A549 (cell line): ENCODE results near the gene ANKRD33B. TPM values are rescaled to one million over a fixed set of nuclear protein-coding genes. Genes with fewer than 3 reads are reported as not detected.

Source experiments
- ATAC-seq, 2 experiments: fragments of 200-7000 bp in 1 of 2; fragments of >200 bp in 1 of 2; cut with Nextera tagmentation in 1 of 2; cut with Tn5 transposase in 1 of 2; 3 replicates each; pipeline versions ENCODE4 v1.8.0 to v1.9.1; 2018 to 2020; ENCODE audit warnings: mild to moderate bottlenecking in 1 of 2, moderate library complexity in 1 of 2
- CTCF ChIA-PET: fragments of 300-600 bp; sonication (Branson Sonifier 250); formaldehyde crosslinking; extraction: SDS; loops from one replicate; lab custom pipeline; 2021; ENCODE audit warnings: antibody characterized with exemption, inconsistent platforms; lab: Yijun Ruan, JAX
- POLR2A ChIA-PET: fragments of 350-600 bp; formaldehyde crosslinking; extraction: SDS; loops from one replicate; lab custom pipeline; 2021; ENCODE audit warnings: antibody characterized with exemption, inconsistent platforms; lab: Yijun Ruan, JAX
- DNase-seq, 2 experiments: peaks; one replicate each; pipeline versions ENCODE4 v3.0.0 to v3.0.0-alpha.2; 2011 to 2016; ENCODE audit warnings: low read depth in 1 of 2, low spot score in 1 of 2
- FAIRE-seq: peaks from 2 replicates; lab custom pipeline; 2011; peaks lifted over from hg19 to GRCh38; lab: Jason Lieb, UNC
- H3K27ac ChIP-seq, 2 experiments: fragments of >200 bp; sonication (Bioruptor Twin); formaldehyde crosslinking; 3 replicates each; pipeline ENCODE4 v1.5.1; 2016 to 2017
- H3K4me1 ChIP-seq: fragments of >200 bp; sonication (Bioruptor Twin); formaldehyde crosslinking; 3 replicates; pipeline ENCODE4 v1.6.1; 2016
- H3K4me2 ChIP-seq: fragments of >200 bp; sonication (Bioruptor Twin); formaldehyde crosslinking; 3 replicates; pipeline ENCODE4 v1.6.1; 2016
- H3K4me3 ChIP-seq: fragments of >200 bp; sonication (Bioruptor Twin); formaldehyde crosslinking; 3 replicates; pipeline ENCODE4 v1.5.1; 2016
- H3K9me3 ChIP-seq: fragments of >200 bp; sonication (Bioruptor Twin); formaldehyde crosslinking; 3 replicates; pipeline ENCODE4 v1.6.1; 2016
- ATOH8 ChIP-seq: fragments of 250-450 bp; sonication (Bioruptor Pico); IDR thresholded peaks from 2 replicates; pipeline ENCODE4 v1.5.0; 2020; ENCODE audit warnings: low read depth, mild to moderate bottlenecking, moderate library complexity
- BCL3 ChIP-seq: fragments of >200 bp; sonication (Bioruptor Twin); formaldehyde crosslinking; IDR thresholded peaks from 3 replicates; pipeline ENCODE4 v1.6.1; 2016
- BHLHE40 ChIP-seq: IDR thresholded peaks from 2 replicates; pipeline ENCODE4 v1.6.1; 2012; ENCODE audit warnings: low read depth, low read length, inconsistent platforms
- CHD2 ChIP-seq: fragments of 150-350 bp; IDR thresholded peaks from 2 replicates; pipeline ENCODE4 v1.6.1; 2014; ENCODE audit warnings: low read length; ENCODE audit not compliant: partially characterized antibody
- CHD4 ChIP-seq: fragments of 200-600 bp; sonication (generic); IDR thresholded peaks from 2 replicates; pipeline ENCODE4 v1.6.1; 2016; ENCODE audit warnings: antibody characterized with exemption, mild to moderate bottlenecking, borderline replicate concordance
- ELK1 ChIP-seq: fragments of 150-350 bp; IDR thresholded peaks from 2 replicates; pipeline ENCODE4 v1.6.1; 2014; ENCODE audit warnings: low read depth, mild to moderate bottlenecking, low read length
- EP300 ChIP-seq, 2 experiments: fragments of >200 bp; sonication (Bioruptor Twin); formaldehyde crosslinking; IDR thresholded peaks; 2 replicates in 1 of 2; 3 replicates in 1 of 2; pipeline ENCODE4 v1.6.1; 2016 to 2017
- ESRRA ChIP-seq: fragments of 150-350 bp; IDR thresholded peaks from 2 replicates; pipeline ENCODE4 v1.6.1; 2014; ENCODE audit warnings: mild to moderate bottlenecking, low read length, borderline replicate concordance
- FOSL2 ChIP-seq, 2 experiments: fragments of 450-650 bp in 1 of 2; fragments of >200 bp in 1 of 2; sonication (Bioruptor Twin) in 1 of 2; formaldehyde crosslinking; IDR thresholded peaks; 2 replicates each; pipeline versions ENCODE4 v1.5.0 to v1.6.1; 2016 to 2020; ENCODE audit warnings: mild to moderate bottlenecking in 1 of 2, moderate library complexity in 1 of 2
- HEYL ChIP-seq: fragments of 250-450 bp; sonication (Bioruptor Pico); IDR thresholded peaks from 2 replicates; pipeline ENCODE4 v1.8.0; 2021; ENCODE audit warnings: mild to moderate bottlenecking, moderate library complexity
- HOXB13 ChIP-seq: fragments of 250-450 bp; sonication (Bioruptor Pico); IDR thresholded peaks from 2 replicates; pipeline ENCODE4 v1.5.0; 2020; ENCODE audit warnings: low read depth, mild to moderate bottlenecking, moderate library complexity
- MAFK ChIP-seq: fragments of 450-650 bp; IDR thresholded peaks from 2 replicates; pipeline ENCODE4 v1.6.1; 2014; ENCODE audit not compliant: partially characterized antibody
- PBX3 ChIP-seq: IDR thresholded peaks from 2 replicates; pipeline ENCODE4 v1.6.1; 2012
- POLR2A ChIP-seq: IDR thresholded peaks from 2 replicates; pipeline ENCODE4 v1.6.1; 2012; ENCODE audit warnings: mild to moderate bottlenecking, low read length
- POLR2AphosphoS2 ChIP-seq: conservative IDR thresholded peaks from 2 replicates; pipeline ENCODE4 v1.6.1; 2012; ENCODE audit warnings: low read length, improper control_type of control experiment, inconsistent platforms
- RCOR1 ChIP-seq: fragments of 150-350 bp; IDR thresholded peaks from 2 replicates; pipeline ENCODE4 v1.6.1; 2014; ENCODE audit warnings: antibody characterized with exemption, low read length, low read depth
- REST ChIP-seq: fragments of 200-600 bp; sonication (generic); IDR thresholded peaks from 2 replicates; pipeline ENCODE4 v1.6.1; 2016; ENCODE audit warnings: antibody characterized with exemption, mild to moderate bottlenecking, moderate library complexity
- SMC3 ChIP-seq: fragments of >200 bp; sonication (Bioruptor Twin); formaldehyde crosslinking; IDR thresholded peaks from 3 replicates; pipeline ENCODE4 v1.6.1; 2018; ENCODE audit warnings: inconsistent platforms
- USF2 ChIP-seq: fragments of 450-650 bp; IDR thresholded peaks from 2 replicates; pipeline ENCODE4 v1.6.1; 2014; ENCODE audit warnings: antibody characterized with exemption
- WGBS: methylation state at CpG from one replicate; pipeline ENCODE4 v1.1.6; 2017; ENCODE audit errors: missing lambda C conversion rate; 5-methylcytosine and 5-hydroxymethylcytosine counted together
- polyA plus RNA-seq, 4 experiments: library from polyadenylated mRNA; depleted of rRNA in 3 of 4; stranded (reverse); fragments of >200 nt; fragmentation: RNase III in 1 of 4; extraction: RNeasy Plus Mini Kit Qiagen cat#74134 plus additional on column Dnase treatment in 1 of 4; gene quantifications; 2 replicates in 3 of 4; 3 replicates in 1 of 4; pipeline ENCODE4 v1.2.3, GENCODE V29; 2011 to 2017

The ANKRD33B gene
- polyA plus RNA-seq, 2 of the 4 experiments (the other 2 are of a cell fraction) = 4.0 to 6.9 TPM

GRCh38 chr5:10536511-10536910, 27.4 kb upstream of the ANKRD33B start:
- no peaks in the 10 kb centered on the region for H3K9me3 ChIP-seq
- H3K4me2 ChIP-seq = no peak overlapping the region
- ChIA-PET POLR2A (no interaction called here), CTCF (no interaction called here)
- WGBS = 77% methylated on average over 3 of the region's 3 CpGs
- no peak for ATAC-seq
- DNase-seq = no peak
- no peak for TF ChIP-seq CHD2
- TF ChIP-seq POLR2AphosphoS2 = no peak
- no peak for TF ChIP-seq FOSL2 (IDR thresholded peaks at IDR 0.05)
- no peak for TF ChIP-seq FOSL2 (CRISPR knock-in tag; IDR thresholded peaks at IDR 0.05)
- TF ChIP-seq CHD4 = no peak
- TF ChIP-seq RCOR1 = no peak
- no peak for TF ChIP-seq ELK1
- TF ChIP-seq ATOH8 (CRISPR knock-in tag) = no peak
- TF ChIP-seq EP300 (IDR thresholded peaks at IDR 0.05) = no peak
- no peak for TF ChIP-seq USF2
- no peak for TF ChIP-seq HOXB13 (CRISPR knock-in tag)
- no peak for TF ChIP-seq REST
- H3K27ac ChIP-seq = no peak overlapping the region
- no peak overlapping the region for H3K4me3 ChIP-seq
- no peak for FAIRE-seq
- H3K4me1 ChIP-seq = 0 out of 3 replicates have a peak, but pooled peaks cover 3% of the 10 kb centered on the region

- TF ChIP-seq HOXB13 (CRISPR knock-in tag) = no peak
- peak; percentile 21 for TF ChIP-seq MAFK
- TF ChIP-seq, all 56 proteins: peak for 1
- ChIA-PET POLR2A (no interaction called here), CTCF (no interaction called here)
- peak overlapping the region in 1 of 2 experiments; percentile 51; a peak in 1 of 6 replicates for H3K27ac ChIP-seq
- FAIRE-seq (no peak), DNase-seq (no peak), ATAC-seq (no peak; a peak in 1 of 6 replicates)
- H3K4me1 ChIP-seq = 0 out of 3 replicates have a peak, but pooled peaks cover 3% of the 10 kb centered on the region
- H3K4me3 ChIP-seq = no peak overlapping the region
- H3K9me3 ChIP-seq = no peaks in the 10 kb centered on the region
- H3K4me2 ChIP-seq = no peak overlapping the region
- WGBS = 74% methylated on average over 13 of the region's 13 CpGs
Measured at GRCh38 chr5:10536931-10537579, 26.8 kb upstream of the ANKRD33B start.

GRCh38 chr5:10537624-10538023, 26.2 kb upstream of the ANKRD33B start:
- DNase-seq (no peak), FAIRE-seq (no peak), ATAC-seq (peak in 1 of 2 experiments; percentile 45; a peak in 3 of 6 replicates)
- H3K4me2 ChIP-seq = no peak overlapping the region
- H3K27ac ChIP-seq = peak overlapping the region in 1 of 2 experiments; percentile 51; a peak in 2 of 6 replicates
- no peak overlapping the region for H3K4me3 ChIP-seq
- CTCF ChIA-PET = no interaction called here
- H3K9me3 ChIP-seq = no peaks in the 10 kb centered on the region
- 0 out of 3 replicates have a peak, but pooled peaks cover 3% of the 10 kb centered on the region for H3K4me1 ChIP-seq
- WGBS = 75% methylated on average over 4 of the region's 4 CpGs
- POLR2A ChIA-PET = no interaction called here
- no peak for TF ChIP-seq EP300 (IDR thresholded peaks at IDR 0.05)
- no peak for TF ChIP-seq SMC3
- TF ChIP-seq PBX3 = no peak
- TF ChIP-seq BCL3 = no peak
- no peak for TF ChIP-seq REST
- no peak for TF ChIP-seq BHLHE40
- no peak for TF ChIP-seq POLR2A
- TF ChIP-seq ESRRA = no peak
- no peak for TF ChIP-seq FOSL2 (IDR thresholded peaks at IDR 0.05)
- no peak for TF ChIP-seq FOSL2 (CRISPR knock-in tag; IDR thresholded peaks at IDR 0.05)
- TF ChIP-seq HEYL (CRISPR knock-in tag) = no peak
